NCI-H146 treated with DMSO at 0.1 percent for 48 hours (cell line): Measurements from ENCODE around the gene CPTP.

Source experiments
- DNase-seq: peaks from one replicate; lab custom pipeline; 2025; ENCODE audit not compliant: unreplicated experiment; lab: John Stamatoyannopoulos, UW

The CPTP gene

DNA sequence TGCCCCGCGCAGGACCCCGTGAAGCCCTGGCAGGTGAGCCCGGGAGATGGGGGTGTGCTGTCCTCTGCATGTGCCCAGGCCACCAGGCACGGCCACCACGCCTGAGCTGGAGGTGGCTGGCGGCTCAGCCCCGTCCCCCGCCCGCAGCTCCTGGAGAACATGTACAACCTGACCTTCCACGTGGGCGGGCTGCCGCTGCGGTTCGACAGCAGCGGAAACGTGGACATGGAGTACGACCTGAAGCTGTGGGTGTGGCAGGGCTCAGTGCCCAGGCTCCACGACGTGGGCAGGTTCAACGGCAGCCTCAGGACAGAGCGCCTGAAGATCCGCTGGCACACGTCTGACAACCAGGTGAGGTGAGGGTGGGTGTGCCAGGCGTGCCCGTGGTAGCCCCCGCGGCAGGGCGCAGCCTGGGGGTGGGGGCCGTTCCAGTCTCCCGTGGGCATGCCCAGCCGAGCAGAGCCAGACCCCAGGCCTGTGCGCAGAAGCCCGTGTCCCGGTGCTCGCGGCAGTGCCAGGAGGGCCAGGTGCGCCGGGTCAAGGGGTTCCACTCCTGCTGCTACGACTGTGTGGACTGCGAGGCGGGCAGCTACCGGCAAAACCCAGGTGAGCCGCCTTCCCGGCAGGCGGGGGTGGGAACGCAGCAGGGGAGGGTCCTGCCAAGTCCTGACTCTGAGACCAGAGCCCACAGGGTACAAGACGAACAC is 8.3 kb downstream of the CPTP start:
- DNase-seq, result no peak

DNA sequence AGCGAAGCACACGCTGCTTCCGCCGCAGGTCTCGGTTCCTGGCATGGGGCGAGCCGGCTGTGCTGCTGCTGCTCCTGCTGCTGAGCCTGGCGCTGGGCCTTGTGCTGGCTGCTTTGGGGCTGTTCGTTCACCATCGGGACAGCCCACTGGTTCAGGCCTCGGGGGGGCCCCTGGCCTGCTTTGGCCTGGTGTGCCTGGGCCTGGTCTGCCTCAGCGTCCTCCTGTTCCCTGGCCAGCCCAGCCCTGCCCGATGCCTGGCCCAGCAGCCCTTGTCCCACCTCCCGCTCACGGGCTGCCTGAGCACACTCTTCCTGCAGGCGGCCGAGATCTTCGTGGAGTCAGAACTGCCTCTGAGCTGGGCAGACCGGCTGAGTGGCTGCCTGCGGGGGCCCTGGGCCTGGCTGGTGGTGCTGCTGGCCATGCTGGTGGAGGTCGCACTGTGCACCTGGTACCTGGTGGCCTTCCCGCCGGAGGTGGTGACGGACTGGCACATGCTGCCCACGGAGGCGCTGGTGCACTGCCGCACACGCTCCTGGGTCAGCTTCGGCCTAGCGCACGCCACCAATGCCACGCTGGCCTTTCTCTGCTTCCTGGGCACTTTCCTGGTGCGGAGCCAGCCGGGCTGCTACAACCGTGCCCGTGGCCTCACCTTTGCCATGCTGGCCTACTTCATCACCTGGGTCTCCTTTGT is 9.1 kb downstream of the CPTP start:
- DNase-seq, result no peak

DNA sequence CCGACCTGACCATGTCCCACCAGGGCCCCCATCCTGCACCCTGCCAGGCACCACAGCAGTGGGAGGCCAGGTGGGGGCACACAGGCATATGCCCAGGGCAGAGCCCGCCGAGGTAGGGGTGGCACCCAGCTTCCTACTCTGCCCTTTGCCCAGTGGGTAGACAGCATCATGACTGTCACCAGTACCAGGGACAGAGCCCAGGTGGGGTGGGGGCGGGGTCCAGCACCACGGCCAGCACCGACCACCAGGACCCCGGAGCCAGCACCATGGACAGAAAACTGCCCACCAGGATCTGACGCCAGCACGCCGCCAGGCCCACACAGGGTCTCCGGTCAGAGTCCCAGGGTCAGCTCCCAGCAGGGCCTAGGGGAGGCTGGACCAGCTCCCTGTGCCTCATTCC is 10.2 kb downstream of the CPTP start:
- DNase-seq, result no peak

DNA sequence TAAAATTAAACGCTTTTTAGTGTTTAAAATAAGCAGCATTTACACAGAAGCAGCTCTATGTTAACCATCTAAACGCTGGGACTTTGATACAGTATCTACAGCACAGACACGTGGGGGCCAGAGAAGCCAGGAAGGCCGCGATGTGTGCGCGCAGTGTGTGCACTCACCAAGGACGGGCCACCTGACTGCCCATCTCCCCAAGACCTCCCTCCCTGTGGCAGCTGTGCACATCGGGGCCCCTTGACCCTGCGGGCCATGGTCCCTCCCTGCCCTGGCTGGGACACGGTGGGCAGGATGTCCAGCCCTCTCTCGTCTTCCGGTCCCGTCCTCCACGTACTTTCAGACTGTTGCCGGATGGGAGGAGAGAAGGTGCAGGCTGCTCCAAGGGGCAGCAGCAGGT is 10.7 kb downstream of the CPTP start:
- DNase-seq, result no peak

DNA sequence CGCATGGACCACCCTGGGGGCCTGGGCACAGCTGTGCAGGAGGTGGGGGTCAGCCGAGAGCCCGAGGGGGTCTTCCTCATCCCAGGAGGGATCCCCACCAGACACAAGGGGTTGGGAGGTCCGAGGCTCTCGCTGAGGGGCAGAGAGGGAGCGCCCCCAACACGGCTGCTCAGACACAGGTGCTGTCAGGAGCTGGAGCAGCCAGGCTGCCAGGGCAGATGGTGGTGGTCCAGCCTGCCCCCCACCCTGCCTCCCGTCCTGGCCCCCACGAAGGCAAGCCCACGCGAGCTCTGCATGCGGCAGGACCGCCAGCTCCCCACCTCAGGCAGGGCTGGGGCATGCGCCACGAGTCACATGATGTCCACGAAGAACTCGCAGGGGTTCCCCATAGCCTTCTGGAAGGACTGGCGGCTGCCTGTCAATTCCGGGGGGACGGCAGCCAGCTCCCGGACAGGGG is 11.2 kb downstream of the CPTP start:
- DNase-seq, result no peak

DNA sequence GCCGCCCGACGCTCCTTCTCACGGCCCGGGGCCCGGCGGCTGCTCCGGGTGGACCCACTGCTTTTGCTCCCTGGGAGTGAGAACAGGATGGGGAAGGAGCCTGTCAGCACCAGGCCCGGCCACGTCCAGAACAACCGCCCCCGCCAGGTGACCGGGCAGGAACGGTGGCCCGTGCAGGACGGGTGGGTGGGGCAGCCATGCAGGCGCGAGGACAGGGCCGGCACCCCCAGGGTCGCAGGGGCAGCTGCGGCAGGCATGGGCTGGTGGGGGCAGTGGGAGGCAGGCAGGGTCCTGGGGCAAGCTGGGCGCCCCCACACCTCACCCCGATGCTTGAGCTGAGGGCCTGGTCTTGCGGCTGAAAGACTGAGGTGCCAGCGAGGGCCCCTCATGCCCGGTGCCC is 11.8 kb downstream of the CPTP start:
- DNase-seq, result no peak

DNA sequence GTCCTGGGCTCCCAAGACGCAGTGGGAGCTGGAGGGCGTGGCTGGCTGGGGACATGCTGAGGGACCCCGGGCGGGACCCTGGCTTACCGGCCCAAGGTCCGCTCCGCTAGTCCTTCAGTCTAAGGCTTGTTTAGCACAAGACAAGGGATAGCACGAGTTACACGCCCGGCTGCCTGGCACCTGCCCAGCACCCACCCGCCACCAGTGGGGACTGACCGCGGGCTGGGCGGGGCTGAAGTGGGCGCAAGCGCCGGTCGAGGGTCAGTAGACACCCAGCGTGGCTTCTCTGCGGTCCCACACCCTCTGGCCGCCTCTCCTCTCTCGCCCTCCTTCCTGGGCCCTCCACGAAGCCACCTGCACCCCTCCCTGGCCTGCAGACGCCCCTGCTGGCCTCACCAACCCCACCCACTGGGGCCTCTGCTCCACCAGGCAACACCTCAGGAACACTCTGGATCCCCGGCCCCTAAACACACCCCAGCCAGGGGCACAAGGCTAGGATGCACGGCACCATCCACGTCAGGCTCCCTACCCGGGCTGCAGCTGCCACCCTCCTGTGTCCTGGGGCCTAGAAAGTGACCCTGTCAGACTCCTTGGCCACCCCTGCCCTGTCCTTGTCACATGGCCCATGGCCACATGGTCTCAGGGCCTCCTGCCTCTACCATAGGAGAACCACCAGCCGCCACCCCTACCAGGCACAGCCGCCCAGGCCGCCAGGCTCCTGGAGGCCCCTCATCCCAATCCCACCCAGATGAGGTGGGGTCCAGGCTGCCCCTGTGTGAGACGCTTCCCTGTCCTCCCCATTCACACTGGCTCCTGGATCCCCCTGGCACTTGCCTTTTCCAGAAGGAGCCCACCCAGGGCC is 12.6 kb downstream of the CPTP start:
- DNase-seq, result no peak

DNA sequence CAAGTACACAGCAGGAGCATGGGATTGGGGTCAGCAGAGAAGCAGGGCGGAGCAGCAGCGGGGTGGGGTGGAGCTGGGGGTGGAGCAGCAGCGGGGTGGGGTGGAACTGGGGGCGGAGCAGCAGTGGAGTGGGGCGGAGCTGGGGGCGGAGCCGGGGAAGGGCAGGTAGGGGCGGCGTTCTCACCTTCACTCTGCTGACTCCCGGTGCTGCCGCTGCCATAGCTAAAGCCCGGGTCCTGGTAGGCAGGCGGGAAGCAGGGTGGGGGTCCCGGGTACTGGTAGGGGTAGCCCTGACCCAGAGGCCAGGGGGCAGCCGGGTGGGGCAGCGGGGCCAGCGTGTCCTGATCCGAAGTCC is 13.2 kb downstream of the CPTP start:
- DNase-seq, result no peak

DNA sequence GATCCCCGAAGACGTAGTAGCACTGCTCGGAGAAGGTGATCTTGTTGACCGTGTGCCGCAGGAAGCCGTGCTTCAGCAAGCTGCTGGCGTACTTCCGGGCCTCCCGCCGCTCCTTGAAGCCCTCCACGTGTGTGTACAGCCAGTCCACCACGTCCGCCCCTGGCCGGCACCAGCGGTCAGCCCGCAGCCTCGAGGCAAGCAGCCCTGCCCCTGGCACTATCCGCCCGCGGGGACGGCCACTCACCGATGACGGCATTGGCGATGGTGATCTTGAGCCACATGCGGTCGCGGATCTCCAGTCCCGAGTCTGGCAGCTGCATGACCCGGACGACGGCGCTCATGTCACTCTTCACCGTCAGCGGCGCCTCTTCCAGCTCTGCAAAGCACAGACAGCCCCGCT is 13.7 kb downstream of the CPTP start:
- no peak for DNase-seq

DNA sequence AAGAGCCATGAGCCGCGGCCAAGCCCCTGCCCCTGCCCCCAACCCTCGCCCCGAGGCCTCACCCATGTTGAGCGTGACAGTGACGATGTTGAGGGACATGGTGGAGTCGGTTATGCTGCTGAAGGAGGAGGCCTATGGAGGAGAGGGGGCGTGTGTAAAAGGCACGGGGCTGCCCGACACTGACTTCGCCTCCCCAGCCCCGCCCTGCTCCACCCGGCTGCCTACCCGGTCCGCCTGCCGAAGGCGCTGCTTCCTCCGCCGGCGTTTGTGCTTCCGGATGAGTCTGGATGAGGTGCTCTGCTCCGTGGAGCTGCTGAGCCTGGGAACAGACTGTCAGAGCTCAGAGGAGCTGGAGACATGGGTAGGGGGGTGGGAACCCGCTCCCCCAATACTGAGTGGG is 15.6 kb downstream of the CPTP start:
- DNase-seq, result no peak

DNA sequence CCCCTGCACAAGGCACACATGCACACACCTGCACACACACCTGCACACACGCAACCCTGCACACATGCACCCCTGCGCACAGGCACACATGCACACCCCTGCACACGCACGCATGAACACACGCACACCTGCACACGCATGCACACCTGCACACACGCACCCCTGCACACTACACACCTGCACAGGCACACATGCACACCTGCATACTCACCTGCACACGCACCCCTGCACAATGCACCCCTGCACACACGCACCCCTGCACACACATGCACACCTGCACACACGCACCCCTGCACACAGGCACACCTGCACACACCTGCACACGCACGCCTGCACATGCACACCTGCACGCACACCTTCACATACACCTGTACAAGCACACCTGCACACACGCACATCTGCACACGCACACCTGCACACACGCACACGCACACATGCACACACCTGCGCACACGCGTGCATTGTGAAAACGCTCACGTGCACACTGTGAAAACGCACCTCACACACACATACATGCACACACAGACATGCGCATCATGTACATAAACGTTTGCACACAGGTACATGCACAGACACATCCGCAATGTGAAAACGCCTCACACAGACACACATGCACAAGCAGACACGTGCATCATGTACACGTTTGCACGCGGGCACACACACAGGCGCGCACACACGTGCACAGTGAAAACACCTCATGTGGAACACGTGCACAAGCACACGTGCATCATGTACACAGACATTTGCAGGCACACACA is 16.4 kb downstream of the CPTP start:
- no peak for DNase-seq

DNA sequence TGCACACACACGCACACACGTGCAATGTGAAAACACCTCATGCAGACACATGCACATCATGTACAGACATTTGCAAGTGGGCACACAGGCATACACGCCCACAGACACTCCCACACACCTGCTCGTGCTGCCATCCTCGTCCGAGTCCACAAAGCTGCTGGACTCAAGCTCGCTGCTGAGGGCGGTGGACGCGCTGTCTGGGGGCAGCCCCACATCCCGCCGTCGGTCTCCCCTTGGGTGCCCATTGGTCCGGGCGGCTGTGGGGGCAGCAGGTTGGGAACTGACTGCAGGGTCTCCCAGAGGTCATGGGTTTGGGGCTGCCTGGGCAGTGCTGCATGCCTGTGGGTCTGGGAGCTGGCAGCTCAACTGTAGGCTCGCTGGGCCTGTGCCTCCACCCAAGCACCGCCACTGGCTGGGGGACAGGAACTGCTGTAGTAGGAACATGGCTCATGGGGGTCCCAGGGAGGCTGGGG is 17.0 kb downstream of the CPTP start:
- DNase-seq, result no peak

DNA sequence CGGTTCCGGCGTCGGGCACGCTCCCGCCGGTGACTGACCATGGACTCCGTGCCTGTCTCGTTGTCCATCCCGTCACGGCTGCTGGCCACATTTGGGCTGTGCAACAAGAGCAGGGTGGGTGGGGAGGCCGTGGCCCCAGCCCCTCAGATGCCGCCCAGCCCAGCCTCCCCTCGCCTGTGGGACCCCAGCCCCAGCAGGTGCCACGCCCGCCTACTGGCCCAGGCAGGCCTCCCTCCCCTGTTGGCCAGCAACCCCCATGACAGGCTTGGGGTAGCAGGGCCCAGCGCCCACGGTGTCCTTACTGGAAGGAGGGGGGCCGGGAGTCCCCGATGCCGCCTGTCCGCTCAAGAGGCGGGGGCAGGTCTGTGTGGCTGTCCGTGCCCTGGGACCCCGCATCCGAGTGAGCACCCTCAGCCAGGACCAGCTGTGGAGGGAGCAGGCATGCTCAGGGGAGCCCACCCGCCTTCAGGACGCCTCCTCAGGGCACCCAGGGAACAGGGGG is 17.5 kb downstream of the CPTP start:
- no peak for DNase-seq

DNA sequence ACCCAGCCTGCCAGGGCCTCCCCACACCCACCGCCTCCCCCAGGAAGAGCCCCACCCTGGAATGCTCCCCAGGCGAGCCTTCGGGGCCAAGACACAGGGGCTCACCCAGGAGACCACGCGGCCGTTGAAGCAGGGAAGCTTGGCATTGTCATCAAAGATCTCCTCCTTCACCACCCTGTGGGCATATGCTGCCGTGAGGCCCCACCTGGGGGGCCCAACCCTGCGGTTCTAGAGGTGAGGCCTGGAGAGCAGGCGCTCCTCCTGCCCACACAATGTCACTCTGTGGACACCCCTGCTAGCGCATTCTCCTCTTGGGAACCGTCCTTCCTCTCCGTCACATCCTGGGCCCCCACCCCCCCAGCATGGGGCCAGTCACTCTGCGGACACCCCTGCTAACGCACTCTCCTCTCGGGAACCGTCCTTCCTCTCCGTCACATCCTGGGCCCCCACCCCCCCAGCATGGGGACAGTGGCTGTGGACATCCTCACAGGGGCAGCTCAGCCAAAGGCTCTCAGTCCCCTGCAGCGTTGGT is 18.0 kb downstream of the CPTP start:
- no peak for DNase-seq

DNA sequence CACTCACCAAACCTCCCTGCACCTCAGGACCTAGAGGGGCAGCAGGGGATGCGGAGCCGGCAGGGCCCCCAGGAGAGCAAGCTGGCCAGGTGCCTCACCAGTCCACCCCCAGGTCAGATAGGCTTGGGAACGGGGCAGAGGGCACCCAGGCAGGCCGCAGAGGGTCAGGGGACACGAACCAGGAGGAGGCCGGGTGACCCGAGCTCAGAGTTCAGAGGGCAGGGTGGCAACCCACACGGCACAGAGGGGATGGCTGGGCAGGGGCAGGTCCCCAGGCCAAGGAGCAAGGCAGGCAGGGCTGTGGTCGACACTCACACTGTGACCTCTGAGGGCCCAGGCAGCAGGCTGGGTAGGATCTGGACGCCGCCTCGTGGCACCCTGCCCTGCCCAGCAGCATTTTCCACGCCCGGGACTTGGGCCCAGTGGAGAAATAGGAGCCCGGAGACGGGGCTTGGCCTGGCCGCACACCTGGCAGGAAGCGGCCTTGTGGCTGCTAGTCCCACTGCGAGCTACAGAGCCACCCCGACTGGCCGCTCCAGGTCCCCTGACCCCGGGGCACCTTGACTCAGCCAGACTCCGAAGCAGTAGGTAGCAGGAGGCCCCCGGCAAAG is 19.3 kb downstream of the CPTP start:
- DNase-seq, result no peak

DNA sequence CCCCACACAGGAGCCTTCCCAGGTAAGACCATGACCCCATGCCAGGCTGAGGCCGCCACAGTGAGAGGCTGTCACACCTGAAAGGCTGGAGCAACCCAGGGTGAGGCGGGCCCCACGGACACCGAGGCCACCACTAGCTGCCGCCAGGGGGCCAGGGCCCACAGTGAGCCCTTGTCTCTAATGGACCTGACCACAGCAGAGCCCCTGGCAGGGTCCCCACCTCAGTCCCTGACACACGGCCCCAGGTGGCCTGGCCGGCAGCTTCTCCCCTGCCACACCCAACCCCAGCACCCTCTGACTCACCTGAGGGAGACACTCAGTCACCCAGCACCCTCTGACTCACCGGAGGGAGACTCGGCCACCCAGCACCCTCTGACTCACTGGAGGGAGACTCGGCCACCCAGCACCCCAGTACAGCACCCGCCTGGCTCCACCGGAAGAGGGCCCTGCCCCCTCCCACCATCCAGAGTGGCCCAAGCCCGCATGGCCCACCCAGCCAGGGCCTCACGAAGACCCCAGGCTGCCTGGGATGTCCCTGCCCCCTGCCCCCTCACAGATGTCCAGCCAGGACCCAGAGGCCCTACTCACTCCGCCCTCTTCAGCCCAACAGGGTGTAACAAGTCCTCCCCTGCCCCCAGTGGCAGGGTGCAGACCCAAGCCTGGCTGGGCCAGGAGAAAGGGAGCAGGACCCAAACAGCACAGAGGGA is 20.2 kb downstream of the CPTP start:
- DNase-seq, result no peak

DNA sequence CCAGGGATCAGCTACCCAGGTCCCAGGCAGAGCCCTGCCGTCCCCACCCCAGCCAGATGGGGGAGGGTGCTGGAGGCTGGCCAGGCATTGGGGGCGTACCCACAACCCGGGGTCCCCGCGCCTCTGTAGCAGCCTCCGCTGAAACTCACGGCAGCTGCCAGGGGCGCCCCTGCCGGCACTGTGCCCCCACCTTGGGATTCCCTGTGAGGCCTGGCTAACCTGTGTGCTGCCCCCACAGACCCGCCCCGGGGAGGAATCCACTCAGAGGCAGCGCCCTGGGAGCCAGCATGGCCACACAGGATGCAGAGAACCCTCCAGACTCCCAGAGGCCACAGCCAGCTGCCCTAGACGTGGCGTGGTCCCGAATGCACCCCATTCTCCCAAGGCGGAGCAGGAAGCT is 20.8 kb downstream of the CPTP start:
- DNase-seq, result no peak

DNA sequence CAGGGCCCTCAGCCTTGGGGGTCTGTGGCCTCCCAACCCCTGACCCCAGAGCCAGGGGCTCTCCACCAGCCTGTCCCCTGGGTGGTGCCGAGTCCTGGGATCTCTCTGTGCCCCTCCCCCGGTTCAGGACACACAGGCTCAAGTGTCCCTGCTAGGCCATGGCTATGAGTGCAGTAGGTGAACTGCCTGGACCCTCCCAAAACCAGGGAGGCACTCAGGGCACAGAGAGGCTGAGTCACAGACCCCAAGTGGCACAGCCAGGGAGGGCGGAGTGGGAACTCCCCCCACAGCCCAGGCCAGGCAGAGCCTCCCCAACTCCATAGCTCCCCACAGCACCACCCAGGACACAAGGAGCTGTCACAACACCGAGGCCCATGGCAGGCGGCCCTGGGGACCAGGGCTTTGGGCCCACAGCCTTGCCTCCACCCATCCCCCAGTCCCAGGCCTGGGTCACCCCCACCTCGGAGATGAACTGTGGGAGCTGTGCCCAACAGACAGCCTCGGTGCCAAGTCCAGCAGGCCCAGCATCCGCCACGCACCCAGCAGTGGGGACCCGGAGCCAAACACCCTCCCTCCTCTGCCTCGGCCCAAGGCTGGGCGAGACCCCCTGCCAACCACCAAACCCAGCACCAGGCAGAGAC is 21.4 kb downstream of the CPTP start:
- DNase-seq, result no peak

DNA sequence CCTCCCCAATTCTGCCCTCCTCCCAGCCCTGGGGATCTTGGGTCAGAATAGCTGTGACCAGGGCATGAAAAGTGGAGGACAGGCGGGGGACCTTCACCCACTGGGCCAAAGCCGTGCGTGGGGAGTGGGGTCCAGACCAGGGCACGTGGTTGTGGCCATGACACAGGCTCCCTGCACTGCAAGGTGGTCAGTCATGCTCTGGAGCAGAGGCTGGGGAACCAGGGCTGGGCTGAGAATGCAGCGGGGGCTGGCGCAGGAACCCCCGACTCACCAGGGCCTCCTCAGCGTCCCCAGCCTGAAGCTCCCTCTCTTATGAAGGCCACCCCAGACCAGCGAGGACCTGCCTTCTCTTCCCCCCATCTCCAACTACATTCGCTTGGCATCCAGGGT is 21.9 kb downstream of the CPTP start:
- no peak for DNase-seq
